WTC11 (cell line): ENCODE results near the gene PRTFDC1.

Experiments used
- NFYB ChIP-seq: sonication (generic); formaldehyde crosslinking; conservative IDR thresholded peaks from 2 replicates; pipeline ENCODE4 v1.8.0; 2022; ENCODE audit warnings: low read depth, missing genetic modification reagents
- SP1 ChIP-seq: sonication (generic); formaldehyde crosslinking; conservative IDR thresholded peaks from 2 replicates; pipeline ENCODE4 v1.8.1; 2022; ENCODE audit warnings: missing genetic modification reagents
- TF ChIP-seq, protein P1 (sequence below): fragments of 200-600 bp; IDR thresholded peaks from 2 replicates; pipeline ENCODE4 v1.8.0; 2022; ENCODE audit warnings: antibody characterized with exemption

DNA sequence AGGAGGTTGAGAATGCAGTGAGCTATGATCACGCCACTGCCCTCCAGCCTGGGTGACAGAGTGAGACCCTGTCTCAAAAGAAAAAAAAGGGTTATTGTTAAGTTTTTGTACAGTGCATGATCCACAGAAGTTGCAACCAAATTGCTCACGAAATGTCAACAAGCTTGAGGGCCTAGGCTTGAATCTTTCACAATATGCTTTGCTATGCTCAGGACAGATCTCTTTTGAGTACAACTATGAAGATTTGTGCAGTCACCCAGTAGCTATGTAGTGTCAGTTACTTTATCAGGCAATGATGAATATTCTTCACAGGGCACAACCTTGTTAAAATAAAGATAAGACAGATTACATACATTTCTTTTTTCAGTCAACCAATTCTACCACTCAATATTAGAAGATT, 109.2 kb downstream of the PRTFDC1 start:
- TF ChIP-seq NFYB (CRISPR knock-in tag) (no peak), SP1 (CRISPR knock-in tag) (no peak)
- TF ChIP-seq, protein P1, sequence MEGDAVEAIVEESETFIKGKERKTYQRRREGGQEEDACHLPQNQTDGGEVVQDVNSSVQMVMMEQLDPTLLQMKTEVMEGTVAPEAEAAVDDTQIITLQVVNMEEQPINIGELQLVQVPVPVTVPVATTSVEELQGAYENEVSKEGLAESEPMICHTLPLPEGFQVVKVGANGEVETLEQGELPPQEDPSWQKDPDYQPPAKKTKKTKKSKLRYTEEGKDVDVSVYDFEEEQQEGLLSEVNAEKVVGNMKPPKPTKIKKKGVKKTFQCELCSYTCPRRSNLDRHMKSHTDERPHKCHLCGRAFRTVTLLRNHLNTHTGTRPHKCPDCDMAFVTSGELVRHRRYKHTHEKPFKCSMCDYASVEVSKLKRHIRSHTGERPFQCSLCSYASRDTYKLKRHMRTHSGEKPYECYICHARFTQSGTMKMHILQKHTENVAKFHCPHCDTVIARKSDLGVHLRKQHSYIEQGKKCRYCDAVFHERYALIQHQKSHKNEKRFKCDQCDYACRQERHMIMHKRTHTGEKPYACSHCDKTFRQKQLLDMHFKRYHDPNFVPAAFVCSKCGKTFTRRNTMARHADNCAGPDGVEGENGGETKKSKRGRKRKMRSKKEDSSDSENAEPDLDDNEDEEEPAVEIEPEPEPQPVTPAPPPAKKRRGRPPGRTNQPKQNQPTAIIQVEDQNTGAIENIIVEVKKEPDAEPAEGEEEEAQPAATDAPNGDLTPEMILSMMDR, result no peak
